Effector memory CD4-positive, alpha-beta T cell (primary cell): ENCODE measurements around the gene TAF5L.

ENCODE experiments used
- DNase-seq, 3 donors: peaks; one replicate each; pipeline ENCODE4 v3.0.0-alpha.2; 2020
- H3K27ac ChIP-seq: 2 replicates; pipeline ENCODE4 v1.7.0; 2013; ENCODE audit warnings: mild to moderate bottlenecking, low read length, moderate library complexity; ENCODE audit not compliant: insufficient read depth, poor library complexity, severe bottlenecking
- H3K27me3 ChIP-seq: replicated peaks from 2 replicates; pipeline ENCODE4 v1.7.0; 2013; ENCODE audit warnings: mild to moderate bottlenecking, low read length; ENCODE audit not compliant: insufficient read depth, control insufficient read depth, poor library complexity, severe bottlenecking
- H3K36me3 ChIP-seq: 2 replicates; pipeline ENCODE4 v1.7.0; 2013; ENCODE audit warnings: mild to moderate bottlenecking, low read length, moderate library complexity; ENCODE audit not compliant: control insufficient read depth, insufficient read depth
- H3K4me1 ChIP-seq: 2 replicates; pipeline ENCODE4 v1.7.0; 2013; ENCODE audit warnings: low read length, mild to moderate bottlenecking; ENCODE audit not compliant: control insufficient read depth, insufficient read depth, poor library complexity, severe bottlenecking
- H3K4me3 ChIP-seq: 2 replicates; pipeline ENCODE4 v1.7.0; 2013; ENCODE audit warnings: low read length, low read depth, mild to moderate bottlenecking; ENCODE audit not compliant: insufficient read depth, poor library complexity, severe bottlenecking
- H3K9me3 ChIP-seq: 2 replicates; pipeline ENCODE4 v1.7.0; 2013; ENCODE audit warnings: mild to moderate bottlenecking, low read length, moderate library complexity; ENCODE audit not compliant: control insufficient read depth

TAF5L gene

DNA sequence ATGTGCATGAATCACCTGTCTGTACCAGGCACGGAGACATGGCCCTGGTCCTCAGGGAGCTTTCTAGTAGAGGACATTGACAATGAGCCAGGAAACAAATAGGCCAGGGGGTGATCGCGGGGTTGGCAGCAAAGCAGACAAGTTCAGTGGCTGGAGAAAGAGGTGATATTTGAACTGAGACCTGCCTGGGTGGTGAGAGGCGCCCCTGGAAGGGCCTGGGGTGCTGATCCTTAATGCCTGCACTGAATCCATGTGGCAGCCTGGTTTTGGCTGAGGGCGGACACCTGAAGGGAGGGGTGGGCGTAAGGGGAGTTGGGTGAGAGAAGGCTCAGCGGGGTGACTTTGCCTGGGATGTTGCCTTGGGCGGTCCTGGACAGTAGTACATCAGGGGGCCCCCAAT, 36.0 kb upstream of the TAF5L start:
- Histone ChIP-seq H3K36me3 (peaks cover 15% of the 10 kb centered on the region), H3K4me3 (no peak overlapping the region)

DNA sequence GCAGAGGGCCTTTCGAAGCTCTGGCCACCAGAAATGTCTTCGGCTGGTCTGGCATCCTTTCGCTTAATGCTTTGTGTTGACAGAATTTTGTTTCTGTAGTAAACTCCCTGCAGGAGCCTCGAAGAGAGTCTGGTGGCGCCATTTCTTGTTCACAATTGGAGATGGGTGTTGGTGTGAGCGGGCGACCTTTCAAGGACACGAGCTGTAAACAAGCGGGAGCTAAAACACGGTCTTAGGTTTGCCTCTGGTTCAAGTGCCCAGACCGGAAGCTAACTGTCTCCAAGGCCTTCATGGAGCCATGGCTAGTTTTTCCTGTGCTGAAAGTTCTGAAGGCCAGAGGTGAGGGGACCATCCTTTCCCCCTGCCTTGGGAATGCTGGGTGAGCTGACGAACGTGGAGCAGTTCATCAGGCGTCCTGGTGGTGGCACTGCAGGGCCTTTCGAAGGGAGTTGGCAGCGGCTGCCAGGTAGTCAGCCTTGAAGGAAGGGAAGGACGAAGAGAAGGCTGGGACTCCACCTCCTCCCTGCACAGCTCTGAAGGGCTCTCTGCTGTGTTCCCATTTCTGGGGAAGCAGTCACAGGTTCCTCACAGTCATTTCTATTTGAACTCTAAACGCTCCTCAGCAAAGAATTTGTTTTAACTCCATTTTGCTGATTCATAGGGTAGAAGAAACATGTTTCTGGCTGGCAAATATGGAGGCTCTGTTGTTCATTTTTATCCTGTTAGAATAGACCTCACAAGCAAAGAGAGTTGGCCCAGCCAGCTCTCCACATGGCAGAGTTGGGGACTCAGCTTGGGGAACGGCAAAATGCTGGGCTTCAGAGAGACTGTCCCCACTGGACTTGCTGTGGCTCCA, 35.3 kb upstream of the TAF5L start:
- H3K27me3 ChIP-seq = no peaks in the 10 kb centered on the region
- no peaks in the 10 kb centered on the region for H3K9me3 ChIP-seq
- H3K4me3 ChIP-seq = no peak overlapping the region
- peaks cover 20% of the 10 kb centered on the region for H3K4me1 ChIP-seq
- H3K27ac ChIP-seq = no peak overlapping the region
- peaks cover 17% of the 10 kb centered on the region for H3K36me3 ChIP-seq
- DNase-seq = peak; percentile 32 to 47 (median 40)

More for the DNA sequence above, 36.0 kb upstream of the TAF5L start:
- no peak for DNase-seq
- no peaks in the 10 kb centered on the region for H3K9me3 ChIP-seq
- H3K27ac ChIP-seq = no peak overlapping the region
- no peaks in the 10 kb centered on the region for H3K27me3 ChIP-seq
- peaks cover 20% of the 10 kb centered on the region for H3K4me1 ChIP-seq

DNA sequence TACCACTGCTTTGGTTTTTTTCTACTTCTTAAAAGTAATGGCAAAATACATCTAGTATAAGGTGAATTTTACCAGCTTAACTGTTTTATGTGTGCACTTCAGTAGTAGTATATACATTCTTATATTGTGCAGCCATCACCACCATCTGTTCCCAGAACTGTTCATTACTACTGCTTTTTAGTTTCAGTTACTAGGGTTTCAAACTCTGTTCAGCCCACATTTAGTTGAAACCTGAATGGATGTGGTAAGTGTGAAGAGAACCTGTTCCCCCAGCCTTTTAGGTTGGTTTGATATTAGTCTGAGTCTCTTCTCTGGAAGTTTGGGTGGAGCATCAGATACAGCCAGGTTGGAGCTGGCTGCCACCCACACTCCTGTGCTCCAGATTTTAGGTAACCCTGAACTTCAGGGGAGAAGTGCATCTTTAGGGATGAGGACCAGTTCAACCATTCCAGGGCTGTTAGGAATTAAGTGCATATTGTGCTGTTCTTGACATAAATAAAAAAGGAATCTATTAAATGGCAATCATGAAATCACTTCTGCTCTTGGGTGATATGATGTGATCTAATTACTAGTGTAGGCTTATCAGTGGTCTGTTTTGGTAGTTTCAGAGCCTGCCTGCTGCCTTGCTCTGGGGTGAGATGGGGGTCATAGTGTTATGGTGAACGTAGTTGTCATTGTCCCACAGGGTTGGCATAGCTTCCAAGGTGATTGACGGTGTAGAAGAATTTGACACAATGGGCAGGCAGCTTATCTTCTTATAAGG, 32.3 kb upstream of the TAF5L start:
- Histone ChIP-seq H3K4me1 (peaks cover 6% of the 10 kb centered on the region), H3K27me3 (no peaks in the 10 kb centered on the region), H3K9me3 (no peaks in the 10 kb centered on the region), H3K36me3 (peaks cover 35% of the 10 kb centered on the region), H3K4me3 (no peak overlapping the region), H3K27ac (no peak overlapping the region)
- DNase-seq = no peak

DNA sequence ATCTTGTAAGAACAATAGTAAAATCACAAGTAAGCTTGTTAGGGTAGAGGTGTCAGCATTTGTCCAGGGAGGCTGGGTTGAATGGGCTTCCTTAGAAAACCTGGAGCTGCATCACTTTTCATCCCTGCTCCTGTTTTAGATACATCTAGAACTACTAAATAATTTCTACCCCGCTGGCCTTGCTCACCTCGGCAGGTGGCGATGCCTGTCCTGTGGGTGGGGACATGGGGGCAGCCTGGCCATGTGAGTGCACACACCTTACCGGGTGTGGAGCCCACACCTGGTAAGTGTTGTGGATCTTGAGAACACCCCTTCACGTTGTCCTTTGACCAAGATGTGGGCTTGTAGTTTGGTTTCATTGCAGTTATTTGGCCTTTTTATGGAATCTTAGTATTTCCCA, 29.9 kb upstream of the TAF5L start:
- DNase-seq = no peak
- Histone ChIP-seq H3K4me3 (no peak overlapping the region), H3K27ac (no peak overlapping the region), H3K4me1 (no peaks in the 10 kb centered on the region), H3K36me3 (peaks cover 39% of the 10 kb centered on the region), H3K27me3 (no peaks in the 10 kb centered on the region), H3K9me3 (no peaks in the 10 kb centered on the region)

DNA sequence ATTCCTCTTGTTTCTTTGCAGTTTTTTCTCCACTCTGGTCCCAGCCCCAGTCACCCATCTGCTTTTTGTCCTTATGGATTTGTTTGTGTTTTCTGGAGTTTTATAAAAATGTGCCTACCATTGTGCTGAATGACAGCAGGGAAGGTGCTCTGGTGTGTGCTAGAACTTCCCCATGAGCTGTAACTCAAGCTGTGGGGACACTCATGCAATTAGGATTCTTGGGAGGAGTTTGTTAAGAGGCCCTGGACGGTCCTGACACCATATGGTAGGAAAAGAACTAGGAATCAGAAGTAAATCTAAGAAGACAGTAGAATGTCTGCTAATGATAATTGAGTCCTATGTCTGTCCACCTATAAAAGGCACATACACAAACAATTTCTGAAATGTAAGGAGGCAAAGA, 27.5 kb upstream of the TAF5L start:
- DNase-seq = no peak
- Histone ChIP-seq H3K36me3 (peaks cover 46% of the 10 kb centered on the region), H3K27ac (no peak overlapping the region), H3K4me3 (no peak overlapping the region), H3K9me3 (no peaks in the 10 kb centered on the region), H3K4me1 (no peaks in the 10 kb centered on the region), H3K27me3 (no peaks in the 10 kb centered on the region)

DNA sequence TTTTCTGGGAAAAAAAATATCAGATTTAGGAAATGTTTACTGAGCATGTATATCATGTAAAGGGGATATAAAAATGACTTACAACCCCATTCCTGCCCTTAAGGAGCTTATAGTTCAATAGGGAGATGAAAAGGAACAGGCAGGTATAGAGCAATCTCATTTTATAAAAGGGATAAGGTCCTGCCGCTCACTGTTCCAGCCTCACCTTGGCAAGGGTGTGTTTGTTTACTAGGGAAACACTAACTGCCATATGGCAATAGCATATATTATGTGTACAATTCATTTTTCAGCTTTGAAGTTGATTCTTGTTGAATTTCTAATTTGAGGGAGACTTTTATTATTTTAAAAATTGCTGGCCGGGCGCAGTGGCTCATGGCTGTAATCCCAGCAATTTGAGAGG, 25.6 kb upstream of the TAF5L start:
- Histone ChIP-seq H3K27ac (no peak overlapping the region), H3K4me1 (no peaks in the 10 kb centered on the region), H3K27me3 (no peaks in the 10 kb centered on the region), H3K4me3 (no peak overlapping the region), H3K9me3 (no peaks in the 10 kb centered on the region), H3K36me3 (peaks cover 58% of the 10 kb centered on the region)
- DNase-seq = no peak

DNA sequence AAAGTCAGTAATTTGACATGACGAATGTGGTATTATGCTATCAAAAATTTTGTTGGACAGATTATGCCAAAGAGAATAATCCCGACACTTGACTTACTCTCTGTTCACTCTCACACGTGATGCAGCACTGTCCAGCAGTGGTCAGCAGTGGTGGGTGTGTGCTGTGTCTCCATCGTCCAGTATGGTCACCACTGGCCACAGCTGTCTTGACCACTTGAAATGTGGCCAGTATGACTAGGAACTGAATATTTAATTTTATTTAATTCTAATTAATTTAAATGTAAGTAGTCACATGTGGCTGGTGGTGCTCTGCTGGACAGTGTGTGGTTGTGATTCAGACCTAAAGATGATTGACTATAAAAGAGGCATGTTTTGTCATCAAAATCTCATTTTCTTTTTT, 24.1 kb upstream of the TAF5L start:
- H3K27me3 ChIP-seq = no peaks in the 10 kb centered on the region
- H3K9me3 ChIP-seq = no peaks in the 10 kb centered on the region
- H3K36me3 ChIP-seq = peaks cover 57% of the 10 kb centered on the region
- no peak overlapping the region for H3K27ac ChIP-seq
- no peak for DNase-seq
- H3K4me3 ChIP-seq = no peak overlapping the region
- no peaks in the 10 kb centered on the region for H3K4me1 ChIP-seq

DNA sequence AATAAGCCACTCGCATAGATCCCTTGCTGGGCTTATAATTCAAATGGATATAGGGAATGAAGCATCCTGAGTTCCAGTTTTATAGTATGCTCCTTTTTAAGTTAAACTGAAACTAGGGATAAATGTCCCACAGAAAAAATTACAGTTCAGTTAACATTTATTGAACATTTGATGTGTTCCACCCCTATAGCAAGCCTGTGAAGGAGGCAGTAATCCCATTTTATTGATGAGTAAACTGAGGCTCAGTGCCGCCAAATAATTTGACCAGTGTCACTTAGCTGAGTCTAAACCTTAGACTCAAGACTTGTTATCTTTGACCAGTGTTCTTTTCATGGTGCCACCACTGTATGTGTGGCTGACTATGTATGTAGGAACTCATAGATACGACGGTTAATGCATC, 22.5 kb upstream of the TAF5L start:
- no peaks in the 10 kb centered on the region for H3K9me3 ChIP-seq
- no peaks in the 10 kb centered on the region for H3K27me3 ChIP-seq
- no peak overlapping the region for H3K4me3 ChIP-seq
- no peaks in the 10 kb centered on the region for H3K4me1 ChIP-seq
- DNase-seq = no peak
- H3K36me3 ChIP-seq = peaks cover 64% of the 10 kb centered on the region
- no peak overlapping the region for H3K27ac ChIP-seq

DNA sequence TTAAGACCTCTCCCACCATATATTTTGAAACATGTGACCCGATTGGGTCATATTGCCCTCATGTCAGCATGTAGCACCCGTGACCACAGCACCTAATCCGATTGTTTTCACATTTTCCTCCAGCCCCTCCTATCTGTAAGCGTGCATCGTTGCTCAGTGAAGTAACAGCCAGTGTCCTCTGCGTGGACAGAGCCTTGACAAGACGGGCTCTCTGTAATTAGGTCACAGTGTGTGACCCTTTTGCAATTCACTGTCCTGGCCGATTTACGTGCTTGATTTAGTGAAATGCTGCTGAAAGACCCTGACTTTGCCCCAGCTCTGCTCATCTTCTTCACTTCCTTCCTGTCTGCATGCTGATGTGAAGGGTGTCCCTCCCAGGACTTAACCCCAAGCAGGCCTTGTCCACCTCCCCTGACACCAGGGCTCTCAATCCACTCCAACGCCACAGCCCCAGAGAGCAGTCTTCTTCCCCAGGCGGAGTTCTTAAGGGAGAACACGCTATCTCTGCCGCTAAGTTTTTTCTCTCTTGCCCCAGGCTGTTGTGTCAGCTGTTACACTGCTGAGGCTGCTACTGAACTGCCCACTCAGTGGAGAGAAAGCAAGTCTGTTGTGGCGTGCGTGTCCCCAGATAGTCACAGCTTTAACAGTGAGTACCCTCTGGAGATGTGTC, 19.5 kb upstream of the TAF5L start:
- Histone ChIP-seq H3K36me3 (peaks cover 61% of the 10 kb centered on the region), H3K27me3 (no peaks in the 10 kb centered on the region), H3K9me3 (no peaks in the 10 kb centered on the region), H3K4me1 (no peaks in the 10 kb centered on the region), H3K27ac (no peak overlapping the region), H3K4me3 (no peak overlapping the region)
- no peak for DNase-seq
